Esophagus squamous epithelium (tissue), 4 donors: ENCODE measurements around the gene XRCC2.

Experiments used
- POLR2A ChIP-seq, 4 donors: fragments of 450-650 bp; IDR thresholded peaks; one replicate each; pipeline ENCODE4 v1.6.1; 2017; ENCODE audit warnings: antibody characterized with exemption in 4 of 4, mild to moderate bottlenecking in 4 of 4, moderate library complexity in 3 of 4
- TF ChIP-seq, protein P1 (sequence below), 6 experiments: fragments of 450-650 bp in 4 of 6; fragments of 200-600 bp in 2 of 6; sonication (generic) in 2 of 6; IDR thresholded peaks; one replicate each; pipeline ENCODE4 v1.5.1; 2016 to 2019; ENCODE audit warnings: antibody characterized with exemption in 6 of 6, mild to moderate bottlenecking in 4 of 6, moderate library complexity in 4 of 6

DNA sequence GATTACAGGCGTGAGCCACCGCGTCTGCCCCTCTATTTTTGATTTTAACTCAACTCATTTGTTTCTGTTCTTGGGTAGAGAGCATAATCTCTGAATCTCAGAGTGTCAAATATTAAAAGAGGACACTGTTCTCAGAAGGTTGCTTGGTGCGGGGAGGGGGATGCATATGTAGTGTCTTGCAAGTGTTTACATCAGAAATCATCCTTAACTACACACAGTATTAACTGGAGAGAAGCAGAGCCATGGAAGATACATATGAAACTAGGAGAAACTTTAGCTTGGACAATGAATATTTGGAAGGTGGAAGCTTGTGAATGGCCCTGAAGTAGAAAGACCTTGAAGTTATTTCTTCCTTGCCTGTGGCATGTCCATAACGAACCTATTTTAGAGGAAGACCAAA is 57.5 kb downstream of the XRCC2 start:
- TF ChIP-seq, protein P1, sequence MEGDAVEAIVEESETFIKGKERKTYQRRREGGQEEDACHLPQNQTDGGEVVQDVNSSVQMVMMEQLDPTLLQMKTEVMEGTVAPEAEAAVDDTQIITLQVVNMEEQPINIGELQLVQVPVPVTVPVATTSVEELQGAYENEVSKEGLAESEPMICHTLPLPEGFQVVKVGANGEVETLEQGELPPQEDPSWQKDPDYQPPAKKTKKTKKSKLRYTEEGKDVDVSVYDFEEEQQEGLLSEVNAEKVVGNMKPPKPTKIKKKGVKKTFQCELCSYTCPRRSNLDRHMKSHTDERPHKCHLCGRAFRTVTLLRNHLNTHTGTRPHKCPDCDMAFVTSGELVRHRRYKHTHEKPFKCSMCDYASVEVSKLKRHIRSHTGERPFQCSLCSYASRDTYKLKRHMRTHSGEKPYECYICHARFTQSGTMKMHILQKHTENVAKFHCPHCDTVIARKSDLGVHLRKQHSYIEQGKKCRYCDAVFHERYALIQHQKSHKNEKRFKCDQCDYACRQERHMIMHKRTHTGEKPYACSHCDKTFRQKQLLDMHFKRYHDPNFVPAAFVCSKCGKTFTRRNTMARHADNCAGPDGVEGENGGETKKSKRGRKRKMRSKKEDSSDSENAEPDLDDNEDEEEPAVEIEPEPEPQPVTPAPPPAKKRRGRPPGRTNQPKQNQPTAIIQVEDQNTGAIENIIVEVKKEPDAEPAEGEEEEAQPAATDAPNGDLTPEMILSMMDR (IDR thresholded peaks at IDR 0.05) = no peak
- TF ChIP-seq POLR2A (IDR thresholded peaks at IDR 0.05) = no peak
